HepG2 (cell line): ENCODE data around the gene ELF2. TPM values are rescaled to one million over a fixed set of nuclear protein-coding genes. Genes with fewer than 3 reads are reported as not detected.

Source experiments
- CCDC6 ChIP-seq: sonication (generic); formaldehyde crosslinking; IDR thresholded peaks from 2 replicates; pipeline ENCODE4 v1.8.1; 2022; ENCODE audit warnings: mild to moderate bottlenecking, missing genetic modification reagents, moderate library complexity
- ETV6 ChIP-seq: sonication (generic); formaldehyde crosslinking; conservative IDR thresholded peaks from 2 replicates; pipeline ENCODE4 v1.4.0; 2020; ENCODE audit warnings: missing genetic modification reagents
- GATAD1 ChIP-seq: IDR thresholded peaks from 2 replicates; pipeline ENCODE4 v1.6.1; 2016; ENCODE audit warnings: missing genetic modification reagents, missing compliant biosample characterization
- KAT7 ChIP-seq: IDR thresholded peaks from 2 replicates; pipeline ENCODE4 v1.6.1; 2018; ENCODE audit warnings: borderline replicate concordance, missing compliant biosample characterization
- RARA ChIP-seq: IDR thresholded peaks from 2 replicates; pipeline ENCODE4 v1.6.1; 2016; ENCODE audit warnings: missing genetic modification reagents, missing compliant biosample characterization
- SALL2 ChIP-seq: sonication (generic); formaldehyde crosslinking; IDR thresholded peaks from 2 replicates; pipeline ENCODE4 v1.8.1; 2023; ENCODE audit warnings: mild to moderate bottlenecking, missing genetic modification reagents, inconsistent platforms
- SP1 ChIP-seq, 2 experiments: fragments of 450-650 bp in 1 of 2; sonication (generic) in 1 of 2; formaldehyde crosslinking in 1 of 2; IDR thresholded peaks; 2 replicates each; pipeline versions ENCODE4 v1.4.0 to v1.6.1; 2016 to 2020; ENCODE audit warnings: missing genetic modification reagents in 1 of 2
- SRY ChIP-seq: sonication (generic); formaldehyde crosslinking; IDR thresholded peaks from 2 replicates; pipeline ENCODE4 v1.8.0; 2022; ENCODE audit warnings: mild to moderate bottlenecking, missing genetic modification reagents
- ZNF451 ChIP-seq: sonication (generic); formaldehyde crosslinking; IDR thresholded peaks from 2 replicates; pipeline ENCODE4 v1.5.0; 2020; ENCODE audit warnings: mild to moderate bottlenecking, missing genetic modification reagents
- ZNF460 ChIP-seq: sonication (generic); formaldehyde crosslinking; IDR thresholded peaks from 2 replicates; pipeline ENCODE4 v1.5.1; 2020; ENCODE audit warnings: missing genetic modification reagents, mild to moderate bottlenecking, borderline replicate concordance
- ZNF550 ChIP-seq: sonication (generic); formaldehyde crosslinking; IDR thresholded peaks from 2 replicates; pipeline ENCODE4 v1.4.0; 2020; ENCODE audit warnings: mild to moderate bottlenecking, missing genetic modification reagents, borderline replicate concordance
- ZNF567 ChIP-seq: sonication (generic); formaldehyde crosslinking; IDR thresholded peaks from 2 replicates; pipeline ENCODE4 v1.8.1; 2023; ENCODE audit warnings: mild to moderate bottlenecking, missing genetic modification reagents, borderline replicate concordance
- ZNF616 ChIP-seq: sonication (generic); formaldehyde crosslinking; IDR thresholded peaks from 2 replicates; pipeline ENCODE4 v1.5.0; 2020; ENCODE audit warnings: low read depth, mild to moderate bottlenecking, missing genetic modification reagents
- ZSCAN9 ChIP-seq: IDR thresholded peaks from 2 replicates; pipeline ENCODE4 v1.6.1; 2016; ENCODE audit warnings: borderline replicate concordance
- polyA plus RNA-seq, 8 experiments: library from polyadenylated mRNA; depleted of rRNA in 3 of 8; stranded (reverse) in 7 of 8; unstranded in 1 of 8; fragments of >200 nt; fragmentation: Illumina TruSeq in 4 of 8; extraction: Trizol in 4 of 8; gene quantifications; 2 replicates each; pipeline versions ENCODE4 v1.2.1 to v1.2.3, GENCODE V29; 2011 to 2016; ENCODE audit warnings: low read depth in 4 of 8, missing spikeins in 1 of 8, mixed read lengths in 1 of 8; ENCODE audit not compliant: insufficient read depth in 1 of 8
- total RNA-seq, 5 experiments: library from RNA; depleted of rRNA; stranded (reverse); fragments of >200 nt; fragmentation: Illumina TruSeq; extraction: Trizol; gene quantifications; 2 replicates each; pipeline ENCODE4 v1.2.3, GENCODE V29; 2016; ENCODE audit warnings: low read depth in 1 of 5
- TF ChIP-seq, protein P1 (sequence below): sonication (generic); formaldehyde crosslinking; IDR thresholded peaks from 2 replicates; pipeline ENCODE4 v1.5.0; 2020; ENCODE audit warnings: missing genetic modification reagents
- TF ChIP-seq, protein P2 (sequence below): sonication (generic); formaldehyde crosslinking; IDR thresholded peaks from 2 replicates; pipeline ENCODE4 v1.5.1; 2020; ENCODE audit warnings: missing genetic modification reagents, mild to moderate bottlenecking, borderline replicate concordance
- TF ChIP-seq, protein P3 (sequence below): sonication (generic); formaldehyde crosslinking; IDR thresholded peaks from 2 replicates; pipeline ENCODE4 v1.5.0; 2020; ENCODE audit warnings: mild to moderate bottlenecking, missing genetic modification reagents, borderline replicate concordance
- TF ChIP-seq, protein P4 (sequence below): sonication (generic); formaldehyde crosslinking; IDR thresholded peaks from 2 replicates; pipeline ENCODE4 v1.5.1; 2020; ENCODE audit warnings: mild to moderate bottlenecking, missing genetic modification reagents, moderate library complexity

The ELF2 gene
- total and polyA plus RNA-seq, 2 of the 13 experiments (the other 11 are each of a cell fraction or from before 2014, with no cell fraction given): 28.6 to 35.4 TPM

DNA sequence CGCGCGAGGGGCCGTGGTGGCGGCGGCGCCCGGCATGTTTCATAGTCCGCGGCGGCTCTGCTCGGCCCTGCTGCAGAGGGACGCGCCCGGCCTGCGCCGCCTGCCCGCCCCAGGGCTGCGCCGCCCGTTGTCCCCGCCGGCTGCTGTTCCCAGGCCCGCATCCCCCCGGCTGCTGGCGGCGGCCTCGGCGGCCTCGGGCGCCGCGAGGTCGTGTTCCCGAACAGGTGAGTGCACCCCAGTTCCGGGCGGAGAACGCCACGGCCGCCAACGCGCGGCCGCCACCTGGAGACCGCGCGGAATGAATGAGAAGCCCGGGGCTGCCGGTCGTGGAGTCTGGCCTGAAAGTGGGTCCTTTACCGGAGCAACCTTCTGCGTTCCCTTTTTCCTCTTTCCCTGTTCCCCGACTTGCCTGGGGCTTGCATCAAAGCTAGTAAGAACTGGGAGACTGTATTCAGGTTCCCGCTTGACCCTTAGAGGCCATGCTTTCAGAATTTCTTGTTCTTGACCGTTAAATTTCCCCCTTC, 161.0 kb downstream of the ELF2 start (continued):
- TF ChIP-seq SP1 (IDR thresholded peaks at IDR 0.05) (no peak), SP1 (CRISPR knock-in tag; IDR thresholded peaks at IDR 0.05) (no peak; the same call in 1 of the 2 replicates), ETV6 (CRISPR knock-in tag) (no peak), RARA (CRISPR knock-in tag) (no peak), ZNF550 (CRISPR knock-in tag) (no peak), KAT7 (0 out of 2 replicates have a peak, but pooled peaks have one; percentile 6), ZSCAN9 (CRISPR knock-in tag) (no peak), ZNF451 (CRISPR knock-in tag) (no peak), SALL2 (peak; percentile 6; the same call in 1 of the 2 replicates), CCDC6 (CRISPR knock-in tag) (peak; percentile 77; the same call in 1 of the 2 replicates), SRY (peak; percentile 55; the same call in 1 of the 2 replicates), ZNF567 (CRISPR knock-in tag) (no peak), GATAD1 (CRISPR knock-in tag) (peak; percentile 4; the same call in 1 of the 2 replicates), ZNF460 (no peak), ZNF616 (CRISPR knock-in tag) (0 out of 2 replicates have a peak, but pooled peaks have one; percentile 14)
- TF ChIP-seq, protein P1, sequence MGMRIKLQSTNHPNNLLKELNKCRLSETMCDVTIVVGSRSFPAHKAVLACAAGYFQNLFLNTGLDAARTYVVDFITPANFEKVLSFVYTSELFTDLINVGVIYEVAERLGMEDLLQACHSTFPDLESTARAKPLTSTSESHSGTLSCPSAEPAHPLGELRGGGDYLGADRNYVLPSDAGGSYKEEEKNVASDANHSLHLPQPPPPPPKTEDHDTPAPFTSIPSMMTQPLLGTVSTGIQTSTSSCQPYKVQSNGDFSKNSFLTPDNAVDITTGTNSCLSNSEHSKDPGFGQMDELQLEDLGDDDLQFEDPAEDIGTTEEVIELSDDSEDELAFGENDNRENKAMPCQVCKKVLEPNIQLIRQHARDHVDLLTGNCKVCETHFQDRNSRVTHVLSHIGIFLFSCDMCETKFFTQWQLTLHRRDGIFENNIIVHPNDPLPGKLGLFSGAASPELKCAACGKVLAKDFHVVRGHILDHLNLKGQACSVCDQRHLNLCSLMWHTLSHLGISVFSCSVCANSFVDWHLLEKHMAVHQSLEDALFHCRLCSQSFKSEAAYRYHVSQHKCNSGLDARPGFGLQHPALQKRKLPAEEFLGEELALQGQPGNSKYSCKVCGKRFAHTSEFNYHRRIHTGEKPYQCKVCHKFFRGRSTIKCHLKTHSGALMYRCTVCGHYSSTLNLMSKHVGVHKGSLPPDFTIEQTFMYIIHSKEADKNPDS (CRISPR knock-in tag): no peak
- TF ChIP-seq, protein P2, sequence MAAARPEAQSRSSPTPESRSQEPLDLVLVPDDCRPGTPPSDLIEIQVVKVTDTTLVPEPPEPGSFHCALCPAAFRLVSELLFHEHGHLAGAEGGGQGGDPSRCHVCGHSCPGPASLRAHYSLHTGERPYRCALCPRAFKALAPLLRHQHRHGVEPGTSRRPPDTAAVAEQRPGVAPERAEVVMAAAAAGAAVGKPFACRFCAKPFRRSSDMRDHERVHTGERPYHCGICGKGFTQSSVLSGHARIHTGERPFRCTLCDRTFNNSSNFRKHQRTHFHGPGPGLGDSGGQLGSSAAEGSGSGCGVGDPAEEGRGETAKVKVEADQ (CRISPR knock-in tag): no peak
- TF ChIP-seq, protein P3, sequence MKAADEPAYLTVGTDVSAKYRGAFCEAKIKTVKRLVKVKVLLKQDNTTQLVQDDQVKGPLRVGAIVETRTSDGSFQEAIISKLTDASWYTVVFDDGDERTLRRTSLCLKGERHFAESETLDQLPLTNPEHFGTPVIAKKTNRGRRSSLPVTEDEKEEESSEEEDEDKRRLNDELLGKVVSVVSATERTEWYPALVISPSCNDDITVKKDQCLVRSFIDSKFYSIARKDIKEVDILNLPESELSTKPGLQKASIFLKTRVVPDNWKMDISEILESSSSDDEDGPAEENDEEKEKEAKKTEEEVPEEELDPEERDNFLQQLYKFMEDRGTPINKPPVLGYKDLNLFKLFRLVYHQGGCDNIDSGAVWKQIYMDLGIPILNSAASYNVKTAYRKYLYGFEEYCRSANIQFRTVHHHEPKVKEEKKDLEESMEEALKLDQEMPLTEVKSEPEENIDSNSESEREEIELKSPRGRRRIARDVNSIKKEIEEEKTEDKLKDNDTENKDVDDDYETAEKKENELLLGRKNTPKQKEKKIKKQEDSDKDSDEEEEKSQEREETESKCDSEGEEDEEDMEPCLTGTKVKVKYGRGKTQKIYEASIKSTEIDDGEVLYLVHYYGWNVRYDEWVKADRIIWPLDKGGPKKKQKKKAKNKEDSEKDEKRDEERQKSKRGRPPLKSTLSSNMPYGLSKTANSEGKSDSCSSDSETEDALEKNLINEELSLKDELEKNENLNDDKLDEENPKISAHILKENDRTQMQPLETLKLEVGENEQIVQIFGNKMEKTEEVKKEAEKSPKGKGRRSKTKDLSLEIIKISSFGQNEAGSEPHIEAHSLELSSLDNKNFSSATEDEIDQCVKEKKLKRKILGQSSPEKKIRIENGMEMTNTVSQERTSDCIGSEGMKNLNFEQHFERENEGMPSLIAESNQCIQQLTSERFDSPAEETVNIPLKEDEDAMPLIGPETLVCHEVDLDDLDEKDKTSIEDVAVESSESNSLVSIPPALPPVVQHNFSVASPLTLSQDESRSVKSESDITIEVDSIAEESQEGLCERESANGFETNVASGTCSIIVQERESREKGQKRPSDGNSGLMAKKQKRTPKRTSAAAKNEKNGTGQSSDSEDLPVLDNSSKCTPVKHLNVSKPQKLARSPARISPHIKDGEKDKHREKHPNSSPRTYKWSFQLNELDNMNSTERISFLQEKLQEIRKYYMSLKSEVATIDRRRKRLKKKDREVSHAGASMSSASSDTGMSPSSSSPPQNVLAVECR: peak; percentile 7; the same call in 1 of the 2 replicates
- TF ChIP-seq, protein P4, sequence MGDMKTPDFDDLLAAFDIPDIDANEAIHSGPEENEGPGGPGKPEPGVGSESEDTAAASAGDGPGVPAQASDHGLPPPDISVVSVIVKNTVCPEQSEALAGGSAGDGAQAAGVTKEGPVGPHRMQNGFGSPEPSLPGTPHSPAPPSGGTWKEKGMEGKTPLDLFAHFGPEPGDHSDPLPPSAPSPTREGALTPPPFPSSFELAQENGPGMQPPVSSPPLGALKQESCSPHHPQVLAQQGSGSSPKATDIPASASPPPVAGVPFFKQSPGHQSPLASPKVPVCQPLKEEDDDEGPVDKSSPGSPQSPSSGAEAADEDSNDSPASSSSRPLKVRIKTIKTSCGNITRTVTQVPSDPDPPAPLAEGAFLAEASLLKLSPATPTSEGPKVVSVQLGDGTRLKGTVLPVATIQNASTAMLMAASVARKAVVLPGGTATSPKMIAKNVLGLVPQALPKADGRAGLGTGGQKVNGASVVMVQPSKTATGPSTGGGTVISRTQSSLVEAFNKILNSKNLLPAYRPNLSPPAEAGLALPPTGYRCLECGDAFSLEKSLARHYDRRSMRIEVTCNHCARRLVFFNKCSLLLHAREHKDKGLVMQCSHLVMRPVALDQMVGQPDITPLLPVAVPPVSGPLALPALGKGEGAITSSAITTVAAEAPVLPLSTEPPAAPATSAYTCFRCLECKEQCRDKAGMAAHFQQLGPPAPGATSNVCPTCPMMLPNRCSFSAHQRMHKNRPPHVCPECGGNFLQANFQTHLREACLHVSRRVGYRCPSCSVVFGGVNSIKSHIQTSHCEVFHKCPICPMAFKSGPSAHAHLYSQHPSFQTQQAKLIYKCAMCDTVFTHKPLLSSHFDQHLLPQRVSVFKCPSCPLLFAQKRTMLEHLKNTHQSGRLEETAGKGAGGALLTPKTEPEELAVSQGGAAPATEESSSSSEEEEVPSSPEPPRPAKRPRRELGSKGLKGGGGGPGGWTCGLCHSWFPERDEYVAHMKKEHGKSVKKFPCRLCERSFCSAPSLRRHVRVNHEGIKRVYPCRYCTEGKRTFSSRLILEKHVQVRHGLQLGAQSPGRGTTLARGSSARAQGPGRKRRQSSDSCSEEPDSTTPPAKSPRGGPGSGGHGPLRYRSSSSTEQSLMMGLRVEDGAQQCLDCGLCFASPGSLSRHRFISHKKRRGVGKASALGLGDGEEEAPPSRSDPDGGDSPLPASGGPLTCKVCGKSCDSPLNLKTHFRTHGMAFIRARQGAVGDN (CRISPR knock-in tag): 0 out of 2 replicates have a peak, but pooled peaks have one; percentile 60
